ENCODE results near the gene COX7A1.
A peak's percentile ranks its signal among the peaks of the same experiment; 100 is the strongest.

Gene COX7A1

DNA sequence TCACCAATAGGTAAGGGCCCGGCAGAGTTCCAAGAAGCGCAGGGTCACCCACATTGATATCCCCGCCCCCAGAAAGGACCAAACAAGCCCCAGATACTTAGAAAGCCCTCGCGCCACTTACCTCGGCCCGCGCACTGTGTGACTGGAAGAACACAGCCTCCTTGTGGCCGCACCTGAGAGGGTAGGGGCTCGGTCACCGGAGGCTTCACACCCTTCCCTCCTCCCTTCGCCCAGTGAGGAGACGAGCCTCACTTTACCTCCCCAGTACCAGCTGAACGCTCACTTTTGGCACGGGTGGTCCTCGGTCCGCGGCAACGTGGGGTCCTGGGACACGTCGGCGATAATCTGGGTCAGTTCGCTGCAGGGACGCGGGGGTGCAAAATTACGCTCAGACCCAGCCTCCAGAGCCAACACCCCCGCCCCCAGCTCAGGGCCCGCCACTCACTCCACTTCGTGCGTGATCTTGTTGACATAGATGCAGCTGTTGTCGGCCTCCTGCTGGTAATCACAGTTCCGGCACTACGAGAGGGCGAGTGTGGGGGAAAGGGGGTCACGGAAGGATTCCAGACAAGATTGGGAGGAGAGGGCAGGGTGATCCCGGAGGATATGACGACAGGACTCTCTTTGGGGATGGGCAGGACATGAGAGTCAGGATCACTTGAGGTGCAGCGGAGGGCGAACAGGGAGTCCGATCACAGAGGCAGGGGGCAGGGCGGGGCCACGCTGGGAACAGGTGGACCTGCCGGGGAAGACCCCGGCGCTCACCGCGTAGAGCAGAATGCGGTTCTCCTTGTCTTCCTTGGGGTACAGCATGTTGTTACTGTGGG lies 38.1 kb downstream of the COX7A1 start:
- TF ChIP-seq MAX (IDR thresholded peaks at IDR 0.05; ENCODE audit: low read depth, low read length) (no peak), MYC (IDR thresholded peaks at IDR 0.05; ENCODE audit: low read depth, low read length) (no peak), POLR2A (IDR thresholded peaks at IDR 0.05; ENCODE audit: extremely low read depth, insufficient read length) (no peak)
- TF ChIP-seq, protein P1, sequence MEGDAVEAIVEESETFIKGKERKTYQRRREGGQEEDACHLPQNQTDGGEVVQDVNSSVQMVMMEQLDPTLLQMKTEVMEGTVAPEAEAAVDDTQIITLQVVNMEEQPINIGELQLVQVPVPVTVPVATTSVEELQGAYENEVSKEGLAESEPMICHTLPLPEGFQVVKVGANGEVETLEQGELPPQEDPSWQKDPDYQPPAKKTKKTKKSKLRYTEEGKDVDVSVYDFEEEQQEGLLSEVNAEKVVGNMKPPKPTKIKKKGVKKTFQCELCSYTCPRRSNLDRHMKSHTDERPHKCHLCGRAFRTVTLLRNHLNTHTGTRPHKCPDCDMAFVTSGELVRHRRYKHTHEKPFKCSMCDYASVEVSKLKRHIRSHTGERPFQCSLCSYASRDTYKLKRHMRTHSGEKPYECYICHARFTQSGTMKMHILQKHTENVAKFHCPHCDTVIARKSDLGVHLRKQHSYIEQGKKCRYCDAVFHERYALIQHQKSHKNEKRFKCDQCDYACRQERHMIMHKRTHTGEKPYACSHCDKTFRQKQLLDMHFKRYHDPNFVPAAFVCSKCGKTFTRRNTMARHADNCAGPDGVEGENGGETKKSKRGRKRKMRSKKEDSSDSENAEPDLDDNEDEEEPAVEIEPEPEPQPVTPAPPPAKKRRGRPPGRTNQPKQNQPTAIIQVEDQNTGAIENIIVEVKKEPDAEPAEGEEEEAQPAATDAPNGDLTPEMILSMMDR (IDR thresholded peaks at IDR 0.05; ENCODE audit: low read depth, low read length), result no peak
- H3K4me3 ChIP-seq (ENCODE audit: low read depth, low read length), result peak overlapping the region; percentile 94
- no peak for DNase-seq (ENCODE audit: low read depth)

GRCh38 chr19:36113425-36113824 lies 38.8 kb downstream of the COX7A1 start:
- no peak for TF ChIP-seq MAX (IDR thresholded peaks at IDR 0.05; ENCODE audit: low read depth, low read length)
- TF ChIP-seq, protein P1 (IDR thresholded peaks at IDR 0.05; ENCODE audit: low read depth, low read length), result no peak
- no peak for TF ChIP-seq POLR2A (IDR thresholded peaks at IDR 0.05; ENCODE audit: extremely low read depth, insufficient read length)
- no peak for TF ChIP-seq MYC (IDR thresholded peaks at IDR 0.05; ENCODE audit: low read depth, low read length)
- H3K4me3 ChIP-seq (ENCODE audit: low read depth, low read length), result peak overlapping the region; percentile 94
- DNase-seq (ENCODE audit: low read depth), result no peak

GRCh38 chr19:36112678-36113077 lies 39.6 kb downstream of the COX7A1 start:
- H3K4me3 ChIP-seq (ENCODE audit: low read depth, low read length), result no peak overlapping the region
- DNase-seq (ENCODE audit: low read depth), result no peak
- TF ChIP-seq, protein P1 (IDR thresholded peaks at IDR 0.05; ENCODE audit: low read depth, low read length), result no peak
- TF ChIP-seq POLR2A (IDR thresholded peaks at IDR 0.05; ENCODE audit: extremely low read depth, insufficient read length) (no peak), MYC (IDR thresholded peaks at IDR 0.05; ENCODE audit: low read depth, low read length) (no peak), MAX (IDR thresholded peaks at IDR 0.05; ENCODE audit: low read depth, low read length) (no peak)

GRCh38 chr19:36111200-36111539 lies 41.1 kb downstream of the COX7A1 start:
- H3K4me3 ChIP-seq (ENCODE audit: low read depth, low read length), result no peak overlapping the region
- no peak for TF ChIP-seq MYC (IDR thresholded peaks at IDR 0.05; ENCODE audit: low read depth, low read length)
- TF ChIP-seq, protein P1 (IDR thresholded peaks at IDR 0.05; ENCODE audit: low read depth, low read length), result no peak
- TF ChIP-seq POLR2A (IDR thresholded peaks at IDR 0.05; ENCODE audit: extremely low read depth, insufficient read length), result no peak
- no peak for TF ChIP-seq MAX (IDR thresholded peaks at IDR 0.05; ENCODE audit: low read depth, low read length)
- no peak for DNase-seq (ENCODE audit: low read depth)

GRCh38 chr19:36110487-36111199 lies 41.6 kb downstream of the COX7A1 start, which contains the start of gene OVOL3:
TSS of gene OVOL3 (plus strand) at chr19:36111143. CDS start at chr19:36111203, 60 bp downstream.
- TF ChIP-seq MYC (IDR thresholded peaks at IDR 0.05; ENCODE audit: low read depth, low read length) (no peak), MAX (IDR thresholded peaks at IDR 0.05; ENCODE audit: low read depth, low read length) (no peak), POLR2A (IDR thresholded peaks at IDR 0.05; ENCODE audit: extremely low read depth, insufficient read length) (no peak)
- TF ChIP-seq, protein P1 (IDR thresholded peaks at IDR 0.05; ENCODE audit: low read depth, low read length), result no peak
- DNase-seq (ENCODE audit: low read depth), result no peak
- H3K4me3 ChIP-seq (ENCODE audit: low read depth, low read length), result no peak within 1 kb of the TSS
